Astrocyte (in vitro differentiated cells and primary cell): ENCODE measurements around the gene HAPLN1.

Source experiments
- EZH2 ChIP-seq: IDR thresholded peaks from 2 replicates; pipeline ENCODE4 v1.6.1; 2012; ENCODE audit warnings: mild to moderate bottlenecking, low read length, inconsistent platforms; ENCODE audit not compliant: insufficient read depth
- TF ChIP-seq, protein P1 (sequence below): IDR thresholded peaks from 2 replicates; pipeline ENCODE4 v1.5.1; 2011; ENCODE audit warnings: low read depth, mild to moderate bottlenecking, inconsistent platforms, low read length, moderate library complexity; ENCODE audit not compliant: insufficient read depth

- TF ChIP-seq, protein P1, sequence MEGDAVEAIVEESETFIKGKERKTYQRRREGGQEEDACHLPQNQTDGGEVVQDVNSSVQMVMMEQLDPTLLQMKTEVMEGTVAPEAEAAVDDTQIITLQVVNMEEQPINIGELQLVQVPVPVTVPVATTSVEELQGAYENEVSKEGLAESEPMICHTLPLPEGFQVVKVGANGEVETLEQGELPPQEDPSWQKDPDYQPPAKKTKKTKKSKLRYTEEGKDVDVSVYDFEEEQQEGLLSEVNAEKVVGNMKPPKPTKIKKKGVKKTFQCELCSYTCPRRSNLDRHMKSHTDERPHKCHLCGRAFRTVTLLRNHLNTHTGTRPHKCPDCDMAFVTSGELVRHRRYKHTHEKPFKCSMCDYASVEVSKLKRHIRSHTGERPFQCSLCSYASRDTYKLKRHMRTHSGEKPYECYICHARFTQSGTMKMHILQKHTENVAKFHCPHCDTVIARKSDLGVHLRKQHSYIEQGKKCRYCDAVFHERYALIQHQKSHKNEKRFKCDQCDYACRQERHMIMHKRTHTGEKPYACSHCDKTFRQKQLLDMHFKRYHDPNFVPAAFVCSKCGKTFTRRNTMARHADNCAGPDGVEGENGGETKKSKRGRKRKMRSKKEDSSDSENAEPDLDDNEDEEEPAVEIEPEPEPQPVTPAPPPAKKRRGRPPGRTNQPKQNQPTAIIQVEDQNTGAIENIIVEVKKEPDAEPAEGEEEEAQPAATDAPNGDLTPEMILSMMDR = no peak
- no peak for TF ChIP-seq EZH2
These were observed 87.8 kb downstream of the HAPLN1 start for GRCh38 chr5:83632874-83633273.
